ENCODE measurements around the gene IMP3. TPM values are rescaled to one million over a fixed set of nuclear protein-coding genes. Genes with fewer than 3 reads are reported as not detected.

IMP3 gene
- total and polyA plus RNA-seq, 9 of the 15 experiments (the other 6 are each of a cell fraction or from before 2014, with no cell fraction given): 14.5 to 160 (median 74.4) TPM

- TF ChIP-seq ATF6 (CRISPR knock-in tag; IDR thresholded peaks at IDR 0.05) (0 out of 2 replicates have a peak, but pooled peaks have one; percentile 63), ARID4B (CRISPR knock-in tag; IDR thresholded peaks at IDR 0.05) (0 out of 2 replicates have a peak, but pooled peaks have one; percentile 61), MLX (CRISPR knock-in tag; conservative IDR thresholded peaks at IDR 0.05) (no peak), HEY1 (CRISPR knock-in tag; IDR thresholded peaks at IDR 0.05; ENCODE audit: borderline replicate concordance) (no peak), MEF2D (tag; conservative IDR thresholded peaks at IDR 0.05; ENCODE audit: low read depth) (no peak), ZEB2 (IDR thresholded peaks at IDR 0.05) (no peak), EHMT2 (IDR thresholded peaks at IDR 0.05) (no peak), CHD1 (IDR thresholded peaks at IDR 0.05; ENCODE audit: low read length) (no peak), ATF2 (CRISPR knock-in tag; IDR thresholded peaks at IDR 0.05) (no peak), ZNF436 (CRISPR knock-in tag; IDR thresholded peaks at IDR 0.05) (no peak), SETDB1 (IDR thresholded peaks at IDR 0.05; ENCODE audit: low read length) (no peak), ZFPM2 (CRISPR knock-in tag; IDR thresholded peaks at IDR 0.05) (0 out of 2 replicates have a peak, but pooled peaks have one; percentile 11), ZNF217 (CRISPR knock-in tag; IDR thresholded peaks at IDR 0.05) (no peak), ZC3H8 (IDR thresholded peaks at IDR 0.05) (peak; percentile 52; the same call in 1 of the 2 replicates), TOE1 (IDR thresholded peaks at IDR 0.05; ENCODE audit: borderline replicate concordance) (peak; percentile 90), TOE1 (CRISPR knock-in tag; IDR thresholded peaks at IDR 0.05; ENCODE audit: borderline replicate concordance, low read depth) (no peak; the same call in 1 of the 2 replicates), ZNF12 (CRISPR knock-in tag; IDR thresholded peaks at IDR 0.05) (peak; percentile 69; the same call in 1 of the 2 replicates), ZNF449 (CRISPR knock-in tag; IDR thresholded peaks at IDR 0.05) (no peak)
Observed at GRCh38 chr15:75625542-75626347, 14.3 kb downstream of the IMP3 start, which contains the start of gene SNUPN (continued).
